Stimulated activated CD8-positive, alpha-beta memory T cell treated with anti-CD3 and anti-CD28 coated beads, Interleukin-12 subunit alpha, Interleukin-12 subunit beta, amount 100 ng/mL, for 4 hours (primary cell): Measurements from ENCODE around the gene GRHPR.
"Not testable (repeated sequence)": the region's sequence is repeated elsewhere in the genome, so short reads cannot be mapped to it uniquely, and the experiment has no call there.

Experiments used
- DNase-seq: peaks from one replicate; pipeline ENCODE4 v3.0.0-alpha.2; 2020; ENCODE audit warnings: low read depth

The GRHPR gene

DNA sequence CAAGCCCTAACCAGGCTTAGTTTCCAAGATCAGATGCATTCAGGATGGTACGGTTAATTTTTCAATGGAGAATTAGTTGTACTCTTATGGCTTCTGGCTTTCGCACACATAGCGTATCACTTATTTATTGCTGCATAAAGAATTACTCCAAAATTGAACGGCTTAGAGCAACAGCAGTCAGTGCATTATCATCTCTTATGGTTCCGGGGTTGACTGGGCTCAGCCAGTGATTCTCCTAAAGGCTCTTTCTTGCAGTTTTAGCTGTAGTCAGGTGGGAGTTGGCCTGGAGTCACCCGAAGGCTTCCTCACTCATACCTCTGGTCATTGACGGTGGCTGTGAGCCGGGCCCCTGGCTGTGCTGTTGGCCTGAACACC lies 595 bp upstream of the GRHPR start:
- no peak for DNase-seq

DNA sequence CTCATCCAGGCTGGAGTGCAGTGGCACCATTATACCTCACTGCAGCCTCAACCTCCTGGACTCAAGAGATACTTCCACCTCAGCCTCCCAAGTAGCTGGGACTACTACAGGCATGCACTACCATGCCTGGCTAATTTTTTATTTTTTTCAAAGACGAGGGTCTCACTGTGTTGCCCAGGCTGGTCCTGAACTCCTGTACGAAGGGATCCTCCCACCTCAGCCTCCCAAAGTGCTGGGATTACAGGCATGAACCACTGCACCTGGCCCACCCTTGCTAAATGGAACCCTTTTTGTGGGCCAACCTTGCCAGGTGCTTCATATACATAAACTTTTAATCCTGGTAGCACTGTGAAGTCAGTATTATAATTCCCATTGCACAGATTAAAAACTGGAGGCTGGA lies 1.0 kb downstream of the GRHPR start:
- no peak for DNase-seq

DNA sequence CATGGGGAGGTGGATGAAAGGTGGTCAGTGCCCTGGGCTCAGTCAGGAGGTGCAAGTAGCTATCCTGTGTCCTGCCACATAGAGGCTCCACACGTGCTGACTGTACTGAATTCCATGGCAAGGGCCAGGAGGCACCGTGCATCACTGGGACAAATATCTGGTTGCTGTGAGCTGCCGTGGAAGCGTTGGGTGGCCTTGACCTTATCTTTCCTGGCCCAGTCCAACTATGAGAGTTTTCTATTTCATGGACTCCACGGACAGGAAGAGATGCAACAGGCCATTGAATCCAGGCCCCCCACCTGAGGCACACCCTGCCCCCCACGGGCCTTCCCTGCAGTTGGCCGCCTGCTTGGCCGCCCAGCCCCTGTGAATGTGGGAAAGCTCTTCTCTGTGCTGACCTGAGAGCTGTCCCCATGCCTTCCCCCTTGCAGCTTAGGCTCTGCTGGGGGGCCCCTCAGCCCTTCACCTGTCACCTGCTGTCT lies 1.7 kb downstream of the GRHPR start:
- no peak for DNase-seq

DNA sequence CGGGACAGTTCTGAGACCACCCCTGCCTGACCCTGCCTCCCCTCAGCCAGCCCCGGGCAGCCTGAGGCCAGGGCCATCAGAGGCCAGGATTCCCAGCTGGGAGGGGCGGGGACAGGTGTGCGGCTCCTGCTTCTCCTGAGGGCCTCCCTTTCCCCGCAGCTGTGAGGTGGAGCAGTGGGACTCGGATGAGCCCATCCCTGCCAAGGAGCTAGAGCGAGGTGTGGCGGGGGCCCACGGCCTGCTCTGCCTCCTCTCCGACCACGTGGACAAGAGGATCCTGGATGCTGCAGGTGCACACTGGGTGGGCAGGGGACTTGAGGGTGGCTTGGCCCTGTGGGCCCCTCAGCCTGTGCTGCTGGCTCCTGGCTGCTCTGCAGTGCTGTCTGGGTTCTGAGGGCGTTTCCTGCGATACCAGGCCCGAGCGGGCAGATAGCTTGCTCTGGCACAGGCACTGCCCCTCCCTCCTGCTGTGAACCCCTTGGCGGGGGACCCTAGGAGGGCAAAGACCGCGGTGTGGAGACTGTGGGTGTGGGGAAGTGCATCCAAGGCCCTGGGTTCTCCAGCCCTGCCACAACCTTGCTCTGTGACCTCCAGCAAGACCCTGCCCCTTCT lies 2.3 kb downstream of the GRHPR start:
- DNase-seq: no peak

DNA sequence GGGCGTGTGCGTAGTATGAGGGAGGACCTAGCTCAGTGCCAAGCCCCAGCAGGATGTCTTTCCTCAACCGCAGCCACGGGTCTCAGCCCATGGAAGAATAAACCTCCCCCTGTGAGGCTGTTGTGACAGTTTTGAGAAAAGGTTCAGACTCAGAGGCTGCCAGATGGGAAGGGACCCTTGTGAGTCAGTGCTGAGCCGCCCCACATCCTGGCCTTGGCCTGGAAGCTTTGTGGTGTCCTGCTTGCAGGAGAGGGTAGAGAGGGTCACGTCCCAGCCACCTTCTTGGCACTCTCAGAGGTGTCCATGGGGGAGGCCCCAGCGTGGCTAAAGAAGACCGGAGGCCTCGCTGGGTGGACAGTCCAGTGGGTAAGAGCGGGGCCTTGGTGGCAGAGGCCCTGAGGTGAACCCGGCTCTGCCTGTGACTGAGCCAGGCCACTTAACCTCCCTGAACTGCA lies 2.8 kb downstream of the GRHPR start:
- DNase-seq: no peak

DNA sequence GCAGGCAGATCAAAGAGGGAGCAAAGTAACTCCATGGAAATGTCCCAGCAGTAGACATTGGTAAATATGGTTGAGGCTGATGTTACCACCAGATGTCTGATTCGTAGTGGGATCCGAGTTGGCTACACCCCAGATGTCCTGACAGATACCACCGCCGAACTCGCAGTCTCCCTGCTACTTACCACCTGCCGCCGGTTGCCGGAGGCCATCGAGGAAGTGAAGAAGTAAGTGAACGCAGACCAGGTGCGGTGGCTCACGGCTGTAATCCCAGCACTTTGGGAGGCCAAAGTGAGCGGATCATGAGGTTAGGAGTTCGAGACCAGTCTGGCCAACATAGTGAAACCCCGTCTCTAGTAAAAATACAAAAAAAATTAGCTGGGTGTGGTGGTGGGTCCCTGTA lies 3.9 kb downstream of the GRHPR start:
- not testable (repeated sequence) for DNase-seq

DNA sequence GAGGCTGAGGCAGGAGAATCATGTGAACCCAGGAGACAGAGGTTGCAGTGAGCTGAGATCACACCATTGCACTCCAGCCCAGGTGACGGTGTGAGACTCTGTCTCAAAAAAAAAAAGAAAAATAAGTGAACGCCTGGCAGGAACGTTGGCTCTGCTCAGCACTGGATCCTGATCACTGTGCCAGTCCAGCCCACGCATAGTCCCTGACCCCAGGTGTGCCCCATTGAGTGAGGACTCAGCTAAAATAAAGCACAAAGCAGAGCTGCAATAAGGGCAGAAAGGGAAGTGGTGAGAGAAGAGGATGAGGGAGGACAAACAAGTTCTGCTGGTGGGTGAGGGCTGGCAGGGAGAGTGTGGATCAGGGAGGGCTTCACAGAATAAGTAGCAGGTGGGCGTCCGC lies 4.3 kb downstream of the GRHPR start:
- DNase-seq: no peak

DNA sequence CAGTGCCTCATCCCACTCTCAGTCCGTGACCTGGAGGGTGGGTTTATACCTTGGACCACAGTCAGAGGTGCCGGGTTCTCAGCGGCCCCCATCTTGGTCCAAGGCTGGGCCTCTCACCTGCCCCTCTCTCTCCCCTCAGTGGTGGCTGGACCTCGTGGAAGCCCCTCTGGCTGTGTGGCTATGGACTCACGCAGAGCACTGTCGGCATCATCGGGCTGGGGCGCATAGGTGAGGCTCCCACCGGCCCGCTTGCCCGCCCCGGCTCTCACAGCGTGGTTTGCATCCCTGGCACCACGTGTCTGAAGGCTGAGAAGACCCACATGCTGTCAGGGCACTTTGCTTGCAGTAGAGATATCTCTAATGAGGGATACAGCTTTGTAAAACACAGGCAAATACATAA lies 5.8 kb downstream of the GRHPR start:
- no peak for DNase-seq

DNA sequence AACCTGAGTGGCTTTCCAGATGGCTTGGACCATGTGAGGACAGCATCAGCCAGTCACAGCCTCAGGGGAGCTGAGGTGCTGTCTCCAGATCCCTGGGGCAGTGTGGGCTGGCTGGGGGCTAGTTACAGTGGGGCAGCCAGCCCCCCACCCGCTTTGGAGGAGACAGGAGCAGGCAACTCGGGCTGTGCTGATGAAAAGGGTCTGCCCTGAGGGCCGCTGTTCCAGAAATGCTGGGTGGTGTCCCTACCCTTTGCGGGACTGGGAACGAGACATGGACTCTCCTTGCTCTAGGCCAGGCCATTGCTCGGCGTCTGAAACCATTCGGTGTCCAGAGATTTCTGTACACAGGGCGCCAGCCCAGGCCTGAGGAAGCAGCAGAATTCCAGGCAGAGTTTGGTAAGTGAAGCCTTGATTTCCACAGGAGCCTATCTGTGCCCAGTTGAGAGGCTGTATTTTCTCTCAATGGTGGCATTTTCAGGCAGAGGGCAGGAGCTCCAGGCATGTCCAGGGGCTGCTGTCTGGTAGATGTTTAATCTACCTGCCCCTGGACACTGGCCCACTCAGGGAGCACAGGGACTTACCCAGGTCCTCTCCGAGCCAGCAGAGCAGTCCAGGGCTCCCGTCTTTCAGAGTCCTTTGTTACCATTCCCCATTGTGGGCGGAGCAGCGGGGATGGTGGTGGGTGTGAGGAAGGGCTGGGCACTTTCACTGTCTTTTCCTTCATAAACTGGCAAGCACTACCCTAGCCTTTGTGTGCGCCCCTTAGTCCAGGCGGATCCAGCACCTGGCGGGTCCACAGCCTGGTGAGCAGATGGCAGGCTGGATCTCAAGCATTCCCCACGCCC lies 7.2 kb downstream of the GRHPR start:
- no peak for DNase-seq

DNA sequence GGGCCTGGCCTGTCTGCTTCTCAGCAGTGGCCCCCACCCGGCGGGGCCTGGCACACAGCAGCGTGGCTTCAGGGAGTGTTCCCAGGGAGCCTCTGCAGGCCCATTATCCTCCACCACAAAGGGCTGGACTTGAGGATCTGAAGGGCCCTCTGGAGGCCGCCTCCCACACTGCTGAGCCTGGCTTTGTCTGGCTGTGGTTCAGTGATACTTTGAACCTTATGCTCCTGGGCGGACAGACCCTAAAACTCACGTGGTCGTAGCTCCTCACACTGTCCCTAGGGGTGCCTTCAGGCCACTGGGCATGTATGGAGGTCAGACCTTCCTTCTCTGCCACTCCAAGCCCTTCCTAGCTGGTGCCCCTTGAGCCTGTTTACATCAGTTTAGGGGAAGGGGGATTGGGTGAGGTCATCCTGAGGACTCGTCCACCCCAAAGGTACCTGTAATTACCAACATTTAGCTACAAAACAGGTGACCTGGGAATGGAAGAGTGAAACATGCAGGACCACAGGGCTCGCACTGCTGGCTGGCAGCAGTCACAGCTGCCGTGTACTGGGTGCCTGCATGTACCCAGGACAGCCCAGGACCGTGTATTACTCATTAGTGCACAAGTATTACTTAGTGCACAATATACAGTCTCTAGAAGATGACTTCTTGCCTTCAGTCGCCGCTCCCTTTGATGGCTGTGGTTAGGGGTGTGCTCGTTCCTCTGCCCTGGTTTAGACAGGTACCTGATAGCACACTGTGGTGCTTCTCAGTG lies 8.5 kb downstream of the GRHPR start:
- DNase-seq: no peak

DNA sequence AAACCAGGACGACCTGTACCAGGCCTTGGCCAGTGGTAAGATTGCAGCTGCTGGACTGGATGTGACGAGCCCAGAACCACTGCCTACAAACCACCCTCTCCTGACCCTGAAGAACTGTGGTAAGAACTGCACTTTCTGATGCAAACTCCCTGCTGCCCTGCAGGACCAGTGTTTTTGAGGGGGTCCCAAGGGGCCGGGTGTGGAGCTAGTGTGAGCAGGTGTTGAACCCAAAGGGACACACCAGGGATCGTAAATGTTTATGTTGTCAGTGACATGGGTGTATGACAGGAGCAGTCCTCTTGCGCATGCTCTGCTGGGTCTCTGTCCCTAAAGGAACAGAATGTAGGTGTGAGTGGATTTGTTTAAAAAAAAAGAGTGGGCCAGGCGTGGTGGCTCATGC lies 9.5 kb downstream of the GRHPR start:
- no peak for DNase-seq

DNA sequence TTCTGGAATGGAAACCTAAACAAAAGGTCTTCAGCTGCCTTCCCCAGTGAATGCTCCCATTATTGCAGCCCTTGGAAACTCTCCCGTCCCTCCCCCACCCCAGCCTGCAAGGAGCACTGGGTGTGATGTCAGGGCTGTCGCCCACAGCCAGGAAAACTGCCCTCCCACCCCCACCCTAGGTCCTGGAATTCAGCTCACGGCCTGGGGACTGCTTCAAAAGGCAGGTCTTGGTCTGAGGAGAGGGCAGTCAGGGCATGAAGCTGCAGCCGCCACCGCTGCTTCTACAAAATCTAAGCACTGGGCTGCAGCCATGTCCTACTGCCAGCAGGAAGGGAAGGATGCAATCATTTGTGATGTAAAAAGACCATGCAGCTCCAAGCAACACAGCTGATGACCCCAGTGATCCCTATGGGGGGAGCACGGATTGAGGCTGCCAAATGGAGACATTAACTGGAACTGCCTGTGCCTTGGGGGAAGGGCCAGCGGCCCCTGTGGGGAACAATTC lies 11.4 kb downstream of the GRHPR start:
- no peak for DNase-seq

DNA sequence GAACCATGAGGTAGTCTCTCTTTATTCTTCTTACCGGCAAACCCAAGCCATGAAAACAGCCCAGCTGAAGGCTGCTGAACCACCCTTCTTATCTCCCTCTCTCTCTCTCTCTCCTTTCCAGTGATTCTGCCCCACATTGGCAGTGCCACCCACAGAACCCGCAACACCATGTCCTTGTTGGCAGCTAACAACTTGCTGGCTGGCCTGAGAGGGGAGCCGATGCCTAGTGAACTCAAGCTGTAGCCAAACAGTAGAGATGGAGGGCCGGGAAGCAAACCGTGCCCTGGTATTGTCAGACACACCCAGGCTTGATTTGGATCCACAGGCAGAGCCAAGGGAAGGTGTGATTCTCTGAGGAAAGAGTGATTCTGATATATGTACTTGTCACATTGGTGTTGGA lies 14.0 kb downstream of the GRHPR start:
- DNase-seq: no peak

DNA sequence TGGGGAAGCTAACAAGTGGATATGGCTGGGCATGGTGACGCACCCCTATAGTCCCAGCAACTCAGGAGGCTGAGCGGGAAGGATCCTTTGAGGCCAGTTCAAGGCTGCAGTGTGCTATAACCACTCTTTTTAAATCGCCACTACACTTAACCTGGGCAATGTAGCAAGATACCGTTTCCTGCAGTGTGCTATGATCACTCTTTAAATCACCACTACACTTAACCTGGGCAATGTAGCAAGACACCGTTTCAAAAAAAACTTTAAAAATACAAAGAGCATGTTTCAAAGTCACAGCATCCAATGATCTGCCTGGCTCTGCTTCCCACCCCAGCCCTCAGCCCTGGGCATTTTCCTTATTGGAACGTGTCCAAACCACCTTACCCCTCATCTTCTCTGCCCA lies 14.5 kb downstream of the GRHPR start:
- DNase-seq: no peak

DNA sequence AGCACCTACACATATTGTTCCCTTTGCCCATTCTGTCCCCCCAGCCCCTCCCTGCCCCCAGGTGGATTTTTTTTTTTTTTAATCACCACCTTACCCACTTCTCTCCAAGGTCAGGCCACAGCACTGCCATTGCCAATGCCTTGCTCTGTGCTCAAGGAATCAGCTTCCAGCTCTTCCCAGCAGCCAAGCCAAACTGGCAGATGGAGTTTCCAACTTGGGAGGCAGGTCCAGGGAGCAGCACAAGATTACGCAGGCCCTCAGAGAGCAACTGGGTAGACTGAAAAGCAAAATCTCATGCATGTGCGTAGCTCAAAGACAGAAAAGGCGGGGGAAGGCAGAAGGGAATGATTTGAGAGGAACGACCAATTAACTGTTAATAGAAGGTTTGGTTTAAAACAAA lies 15.1 kb downstream of the GRHPR start:
- DNase-seq: no peak

DNA sequence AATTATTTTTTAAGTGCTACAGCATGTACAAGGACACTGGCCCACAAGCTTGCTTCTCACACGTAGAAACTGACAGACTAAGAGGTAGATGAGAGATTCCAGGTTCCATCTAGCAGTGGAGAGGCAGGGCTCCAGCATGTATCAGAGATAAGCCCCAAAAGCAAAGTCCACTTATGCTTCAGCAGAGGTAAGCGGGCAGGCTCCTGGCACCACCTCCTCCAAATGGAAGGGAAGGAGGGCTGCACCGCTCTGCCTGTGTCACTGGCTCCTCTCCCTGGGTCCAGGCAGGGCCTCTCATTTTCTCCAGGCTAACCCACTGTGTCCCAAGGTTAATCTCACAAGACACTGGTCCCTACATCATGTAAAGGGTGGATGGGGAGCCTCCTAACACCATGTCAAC lies 15.9 kb downstream of the GRHPR start:
- DNase-seq: no peak

DNA sequence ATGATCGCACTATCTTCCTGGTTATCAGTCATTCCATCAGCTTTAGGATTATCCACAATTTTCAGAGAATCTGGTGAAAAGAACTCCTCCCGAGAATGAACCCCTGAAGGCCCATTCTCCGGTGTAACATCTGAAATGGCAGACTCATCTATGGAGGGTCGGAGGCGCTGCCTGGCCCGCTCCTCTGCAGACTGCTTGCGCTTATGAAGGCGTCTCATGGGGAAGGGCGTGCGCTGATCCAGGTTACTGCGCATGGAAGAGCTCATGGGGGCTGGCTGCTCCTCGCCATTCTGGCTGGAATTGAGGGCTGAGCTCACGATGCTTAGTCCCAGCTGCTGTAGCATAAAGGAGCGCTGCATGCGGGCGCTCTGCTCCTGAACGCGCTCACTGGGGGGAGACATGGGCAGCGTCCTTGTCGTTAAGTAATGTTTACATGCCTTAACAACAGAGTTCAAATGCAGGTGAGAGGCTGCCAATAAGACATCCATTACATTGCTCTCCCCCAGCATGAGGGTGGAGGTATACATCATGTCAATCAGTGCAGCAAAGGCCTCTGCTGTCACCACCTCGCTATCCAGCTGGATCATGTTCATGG lies 19.4 kb downstream of the GRHPR start:
- no peak for DNase-seq

DNA sequence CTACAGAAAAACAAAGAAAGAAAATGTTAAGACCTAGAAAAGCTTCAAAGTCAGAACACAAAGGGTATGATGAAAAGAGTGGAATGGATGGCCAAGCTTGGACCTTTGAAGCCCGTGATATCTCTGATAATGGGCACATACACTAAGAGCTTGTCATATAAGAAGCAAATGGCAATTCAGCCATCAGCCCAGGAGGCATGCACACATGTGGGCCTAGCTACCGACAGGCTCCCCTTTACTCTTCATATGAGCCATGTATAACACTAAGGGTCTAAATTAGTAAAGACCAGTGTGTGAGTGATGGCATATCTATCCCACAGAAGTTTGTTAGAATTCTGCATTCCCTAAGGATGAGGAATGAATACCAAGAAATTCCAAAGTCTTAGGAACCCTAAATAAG lies 20.1 kb downstream of the GRHPR start:
- DNase-seq: no peak

DNA sequence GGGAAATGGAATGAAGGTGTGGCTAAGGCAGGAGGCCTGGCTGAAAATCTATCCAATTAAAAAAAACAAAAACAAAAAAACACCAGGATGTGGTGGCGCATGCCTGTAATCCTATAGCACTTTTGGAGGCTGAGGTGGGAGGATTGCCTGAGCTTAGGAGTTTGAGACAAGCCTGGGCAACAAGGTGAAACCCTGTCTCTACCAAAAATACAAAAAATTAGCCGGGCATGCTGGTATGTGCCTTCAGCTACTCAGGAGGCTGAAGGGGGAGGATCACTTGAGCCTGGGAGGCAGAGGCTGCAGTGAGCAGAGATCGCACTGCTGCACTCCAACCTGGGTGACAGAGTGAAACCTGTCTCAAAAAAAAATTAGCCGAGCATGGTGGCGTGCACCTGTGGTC lies 21.1 kb downstream of the GRHPR start:
- DNase-seq: no peak

DNA sequence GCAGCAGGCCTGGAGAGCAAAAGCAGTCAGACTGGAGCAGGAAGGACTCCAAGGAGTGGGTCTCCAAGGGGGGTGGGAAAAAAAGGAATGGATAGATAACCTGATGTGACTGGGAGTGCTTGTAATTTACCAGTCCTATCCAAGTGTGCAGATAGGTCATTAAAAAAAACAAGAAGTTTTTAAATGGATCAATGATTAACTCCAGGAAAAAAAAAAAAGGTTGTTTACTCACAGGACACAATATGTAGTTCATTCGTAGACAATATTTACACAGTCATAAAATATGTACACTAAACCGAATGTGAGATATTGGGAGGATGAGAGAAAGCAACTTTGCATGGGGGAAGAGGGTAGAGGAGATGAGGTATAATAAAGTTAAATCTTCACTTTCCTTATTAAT lies 22.4 kb downstream of the GRHPR start:
- no peak for DNase-seq

DNA sequence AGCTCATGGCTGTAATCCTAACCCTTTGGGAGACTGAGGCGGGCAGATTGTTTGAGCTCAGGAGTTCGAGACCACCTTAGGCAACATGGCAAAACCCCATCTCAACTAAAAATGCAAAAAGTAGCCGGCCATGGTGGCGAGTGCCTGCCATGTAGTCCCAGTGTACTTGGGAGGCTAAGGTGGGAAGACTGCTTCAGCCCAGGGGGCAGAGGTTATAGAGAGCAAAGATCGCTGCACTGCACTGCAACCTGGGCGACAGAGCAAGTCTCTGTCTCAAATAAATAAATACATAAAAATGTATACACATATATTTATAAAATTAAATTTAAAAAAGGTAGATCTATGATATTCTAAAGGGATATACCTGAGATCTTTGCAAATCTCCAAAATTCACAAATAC lies 23.3 kb downstream of the GRHPR start:
- no peak for DNase-seq

DNA sequence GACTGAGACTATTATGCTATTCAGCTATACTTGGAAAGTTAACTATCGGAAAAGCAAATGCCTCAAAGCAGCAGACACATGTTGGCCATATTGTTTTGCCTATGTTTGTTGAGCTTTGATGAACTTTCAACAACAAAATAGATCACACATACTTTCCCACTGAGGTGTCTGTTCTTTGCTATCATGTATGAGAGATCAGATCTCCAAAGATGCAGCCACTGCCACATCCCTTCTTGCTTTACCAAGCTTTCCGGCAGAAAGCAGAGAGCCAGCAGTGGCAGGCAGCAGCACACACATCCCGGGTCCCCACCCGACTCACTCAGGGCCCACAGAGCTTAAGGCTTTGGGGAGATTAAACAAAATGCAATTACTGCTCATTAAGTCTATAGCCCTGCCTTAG lies 23.9 kb downstream of the GRHPR start:
- DNase-seq: no peak
